Measurements from ENCODE around the gene STH. TPM values are rescaled to one million over a fixed set of nuclear protein-coding genes. Genes with fewer than 3 reads are reported as not detected.

The STH gene
- total RNA-seq, 1 donor from 2014 or later: 1.7 TPM

GRCh38 chr17:45968732-45969131, 30.3 kb upstream of the STH start:
- DNase-seq: no peak

- DNase-seq: no peak
Measured at GRCh38 chr17:45969726-45970125, 29.3 kb upstream of the STH start.

- no peak for DNase-seq
Measured at GRCh38 chr17:45970659-45971058, 28.4 kb upstream of the STH start.

GRCh38 chr17:45971698-45972141, 27.3 kb upstream of the STH start:
- no peak for DNase-seq

GRCh38 chr17:45972531-45972930, 26.5 kb upstream of the STH start:
- no peak for DNase-seq

- no peak for DNase-seq
Measured at GRCh38 chr17:45973099-45973780, 25.8 kb upstream of the STH start.

GRCh38 chr17:45973946-45974859, 24.8 kb upstream of the STH start:
- DNase-seq: no peak

GRCh38 chr17:45974916-45975630, 24.0 kb upstream of the STH start:
- no peak for DNase-seq

- DNase-seq: no peak
Measured at GRCh38 chr17:45975640-45976295, 23.3 kb upstream of the STH start.

- DNase-seq: no peak
Measured at GRCh38 chr17:45976391-45976754, 22.7 kb upstream of the STH start.

- DNase-seq: no peak
Measured at GRCh38 chr17:45976755-45977505, 22.1 kb upstream of the STH start.

- no peak for DNase-seq
Measured at GRCh38 chr17:45977506-45977824, 21.6 kb upstream of the STH start.

GRCh38 chr17:45977976-45978626, 20.9 kb upstream of the STH start:
- DNase-seq: no peak

- DNase-seq: no peak
Measured at GRCh38 chr17:45979137-45979536, 19.9 kb upstream of the STH start.

- DNase-seq: no peak
Measured at GRCh38 chr17:45980855-45981254, 18.2 kb upstream of the STH start.

GRCh38 chr17:45981306-45981705, 17.7 kb upstream of the STH start:
- DNase-seq: no peak

- DNase-seq: no peak
Measured at GRCh38 chr17:45982791-45983613, 16.0 kb upstream of the STH start.

- DNase-seq: no peak
Measured at GRCh38 chr17:45983614-45984310, 15.3 kb upstream of the STH start.

- no peak for DNase-seq
Measured at GRCh38 chr17:45984368-45984767, 14.7 kb upstream of the STH start.

GRCh38 chr17:45985447-45985846, 13.6 kb upstream of the STH start:
- no peak for DNase-seq
